Measurements from ENCODE around the gene TFPT. TPM values are rescaled to one million over a fixed set of nuclear protein-coding genes. Genes with fewer than 3 reads are reported as not detected.
"Not testable (repeated sequence)": the region's sequence is repeated elsewhere in the genome, so short reads cannot be mapped to it uniquely, and the experiment has no call there.

The TFPT gene
- total RNA-seq, 1 experiment from 2014 or later = 55.4 TPM

- no peak for TF ChIP-seq EZH2phosphoT487 (IDR thresholded peaks at IDR 0.05; ENCODE audit: borderline replicate concordance, low read length)
- no peak for TF ChIP-seq EZH2 (IDR thresholded peaks at IDR 0.05; ENCODE audit: low read length, unreplicated experiment)
- no peak for TF ChIP-seq CTCF (conservative IDR thresholded peaks at IDR 0.05; ENCODE audit: low read depth, low read length)
- Histone ChIP-seq H3K27ac (ENCODE audit: low read length) (no peak overlapping the region), H3K9me2 (replicated peaks; ENCODE audit: low read length) (no peaks in the 10 kb centered on the region), H3K4me2 (ENCODE audit: low read length) (no peak overlapping the region), H3K4me3 (ENCODE audit: low read length) (no peak overlapping the region), H3K36me3 (ENCODE audit: low read depth, low read length) (no peaks in the 10 kb centered on the region), H3K79me2 (ENCODE audit: low read length) (peaks cover 17% of the 10 kb centered on the region), H3K9ac (ENCODE audit: low read length) (no peak overlapping the region), H2AFZ (ENCODE audit: low read length) (no peak overlapping the region), H3K4me1 (ENCODE audit: insufficient read depth, low read length) (peaks cover 12% of the 10 kb centered on the region), H4K20me1 (ENCODE audit: low read length) (no peaks in the 10 kb centered on the region), H3K27me3 (ENCODE audit: low read length) (no peaks in the 10 kb centered on the region), H3K9me3 (ENCODE audit: low read length) (no peaks in the 10 kb centered on the region), H3F3A (ENCODE audit: low read length, unreplicated experiment) (no peaks in the 10 kb centered on the region)
- intact Hi-C loops (cut with micrococcal nuclease) = loop anchor here (10.0 kb wide), 2 partner anchors 255 to 295 kb away; no protein-coding TSS in a partner anchor
- DNase-seq (no peak), ATAC-seq (no peak)
- BruUV-seq (replicated peaks) = no TSS peak
- POLR2A ChIA-PET (ENCODE audit: unreplicated experiment) = no interaction called here
- CTCF ChIA-PET = no interaction called here
Observed at GRCh38 chr19:54099190-54099902, 16.1 kb downstream of the TFPT start.

- no peaks in the 10 kb centered on the region for H3K79me2 ChIP-seq (ENCODE audit: low read length)
- no peaks in the 10 kb centered on the region for H3K36me3 ChIP-seq (ENCODE audit: low read depth, low read length)
- H3K27me3 ChIP-seq (ENCODE audit: low read length) = no peaks in the 10 kb centered on the region
- no peaks in the 10 kb centered on the region for H3F3A ChIP-seq (ENCODE audit: low read length, unreplicated experiment)
- no peaks in the 10 kb centered on the region for H3K9me3 ChIP-seq (ENCODE audit: low read length)
- intact Hi-C loops (cut with micrococcal nuclease) = loop anchor here (10.0 kb wide), 2 partner anchors 252 to 292 kb away; no protein-coding TSS in a partner anchor
- peak; percentile 25 for DNase-seq
- peak overlapping the region; percentile 79 for H3K4me2 ChIP-seq (ENCODE audit: low read length)
- no peak overlapping the region for H3K9ac ChIP-seq (ENCODE audit: low read length)
- no TSS peak for BruUV-seq (replicated peaks)
- H3K27ac ChIP-seq (ENCODE audit: low read length) = no peak overlapping the region
- peak; percentile 64 for ATAC-seq
- peak overlapping the region; percentile 93 for H2AFZ ChIP-seq (ENCODE audit: low read length)
- peak overlapping the region; percentile 53; the same call in 1 of the 2 replicates for H3K4me3 ChIP-seq (ENCODE audit: low read length)
- peaks cover 8% of the 10 kb centered on the region for H3K4me1 ChIP-seq (ENCODE audit: insufficient read depth, low read length)
- POLR2A ChIA-PET (ENCODE audit: unreplicated experiment) = no interaction called here
- no peaks in the 10 kb centered on the region for H4K20me1 ChIP-seq (ENCODE audit: low read length)
- TF ChIP-seq CTCF (conservative IDR thresholded peaks at IDR 0.05; ENCODE audit: low read depth, low read length) (peak; percentile 52), EZH2 (IDR thresholded peaks at IDR 0.05; ENCODE audit: low read length, unreplicated experiment) (no peak)
- CTCF ChIA-PET = interaction anchor here (0.6 kb wide), 1 partner anchor 65 kb away, joined by 4 read pairs; no protein-coding TSS in a partner anchor
- H3K9me2 ChIP-seq (replicated peaks; ENCODE audit: low read length) = no peaks in the 10 kb centered on the region
Observed at GRCh38 chr19:54096617-54097106, 18.8 kb downstream of the TFPT start.

GRCh38 chr19:54095859-54096616 is 19.4 kb downstream of the TFPT start:
- H3K79me2 ChIP-seq (ENCODE audit: low read length) = not testable (repeated sequence)
- peak; percentile 87 for ATAC-seq
- POLR2A ChIA-PET (ENCODE audit: unreplicated experiment) = interaction anchor here (0.6 kb wide), 1 partner anchor 65 kb away, joined by 3 read pairs; no protein-coding TSS in a partner anchor

More at GRCh38 chr19:54095859-54096616, 19.4 kb downstream of the TFPT start:
- Histone ChIP-seq H3K4me3 (ENCODE audit: low read length) (peak overlapping the region; percentile 53), H2AFZ (ENCODE audit: low read length) (peak overlapping the region; percentile 93), H3K4me2 (ENCODE audit: low read length) (peak overlapping the region; percentile 79)
- DNase-seq = peak; percentile 58
- H3K27me3 ChIP-seq (ENCODE audit: low read length); H3K9me3 ChIP-seq (ENCODE audit: low read length); H3K9ac ChIP-seq (ENCODE audit: low read length); H3K36me3 ChIP-seq (ENCODE audit: low read depth, low read length); H3K9me2 ChIP-seq (replicated peaks; ENCODE audit: low read length); H3K4me1 ChIP-seq (ENCODE audit: insufficient read depth, low read length); H3K27ac ChIP-seq (ENCODE audit: low read length); H4K20me1 ChIP-seq (ENCODE audit: low read length); BruUV-seq (replicated peaks); H3F3A ChIP-seq (ENCODE audit: low read length, unreplicated experiment): not testable (repeated sequence)
- intact Hi-C loops (cut with micrococcal nuclease) = loop anchor here (10.0 kb wide), 2 partner anchors 251 to 291 kb away; no protein-coding TSS in a partner anchor
- CTCF ChIA-PET = interaction anchor here (0.6 to 1.0 kb wide), 4 partner anchors 41 to 581 kb away, joined by 3 to 5 read pairs (median 4); partner anchors contain the start of gene CNOT3
